Measurements from ENCODE around the gene MKI67. TPM values are rescaled to one million over a fixed set of nuclear protein-coding genes. Genes with fewer than 3 reads are reported as not detected.

Gene MKI67
- polyA plus RNA-seq, 1 of the 3 experiments (the other 2 are of a cell fraction), result 7.5 TPM

GRCh38 chr10:128080641-128081040 lies 45.6 kb downstream of the MKI67 start:
- CTCF ChIA-PET, result interaction anchor here (1.2 to 7.3 kb wide), 5 partner anchors 11 to 448 kb away, joined by 4 to 143 read pairs (median 7); no protein-coding TSS in a partner anchor
- no peak overlapping the region for H2AFZ ChIP-seq (ENCODE audit: low read depth)
- WGBS (ENCODE audit: low lambda C conversion rate), result 93% methylated on average over 8 of the region's 8 CpGs
- POLR2A ChIA-PET, result no interaction called here
- peaks cover 0 to 3% of the 10 kb centered on the region in 2 experiments; a peak in 1 of 4 replicates for H3K4me1 ChIP-seq (ENCODE audit: control insufficient read depth in 1 of 2, insufficient read depth in 2 of 2, low read depth in 1 of 2, low read length in 1 of 2)
- H3K79me2 ChIP-seq (ENCODE audit: insufficient read depth), result no peaks in the 10 kb centered on the region
- no peak overlapping the region for H3K9ac ChIP-seq
- DNase-seq, result no peak
- no peak overlapping the region for H3K4me3 ChIP-seq (ENCODE audit: low read depth in 2 of 2, low read length in 1 of 2)
- H3K4me2 ChIP-seq, result no peak overlapping the region
- H3K9me3 ChIP-seq, result no peaks in the 10 kb centered on the region
- H4K20me1 ChIP-seq (ENCODE audit: insufficient read depth), result no peaks in the 10 kb centered on the region
- no peak overlapping the region for H3K27ac ChIP-seq (ENCODE audit: low read depth in 2 of 2, low read length in 1 of 2)
- H3K36me3 ChIP-seq (replicated peaks in 1 of 2; ENCODE audit: control insufficient read depth in 1 of 2, insufficient read depth in 2 of 2, low read length in 1 of 2), result peaks cover 0 to 30% of the 10 kb centered on the region in 2 experiments
- no peaks in the 10 kb centered on the region for H3K9me2 ChIP-seq
- TF ChIP-seq MEF2A (IDR thresholded peaks at IDR 0.05; ENCODE audit: borderline replicate concordance, low read depth) (no peak), USF1 (IDR thresholded peaks at IDR 0.05; ENCODE audit: borderline replicate concordance, low read depth) (no peak), GABPA (IDR thresholded peaks at IDR 0.05; ENCODE audit: low read depth) (no peak), POLR2AphosphoS5 (IDR thresholded peaks at IDR 0.05; ENCODE audit: low read depth, low read length) (no peak), RFX5 (IDR thresholded peaks at IDR 0.05; ENCODE audit: low read length) (no peak), EP300 (IDR thresholded peaks at IDR 0.05; ENCODE audit: borderline replicate concordance in 1 of 2, low read depth in 1 of 2, low read length in 1 of 2) (no peak), NFIC (IDR thresholded peaks at IDR 0.05; ENCODE audit: borderline replicate concordance) (no peak), JUND (IDR thresholded peaks at IDR 0.05) (no peak), TEAD4 (IDR thresholded peaks at IDR 0.05; ENCODE audit: borderline replicate concordance, insufficient read depth) (no peak), RXRA (IDR thresholded peaks at IDR 0.05; ENCODE audit: borderline replicate concordance, low read depth) (no peak), NRF1 (IDR thresholded peaks at IDR 0.05; ENCODE audit: low read depth, low read length) (no peak)
- no peaks in the 10 kb centered on the region for H3F3A ChIP-seq (replicated peaks; ENCODE audit: insufficient read depth)
- no peaks in the 10 kb centered on the region for H3K27me3 ChIP-seq (ENCODE audit: insufficient read depth)

- CTCF ChIA-PET, result interaction anchor here (1.1 to 7.3 kb wide), 6 partner anchors 11 to 449 kb away, joined by 4 to 143 read pairs (median 6); no protein-coding TSS in a partner anchor
- Histone ChIP-seq H3K27ac (ENCODE audit: low read depth in 2 of 2, low read length in 1 of 2) (no peak overlapping the region), H3K27me3 (ENCODE audit: insufficient read depth) (no peaks in the 10 kb centered on the region), H3K9me3 (no peaks in the 10 kb centered on the region), H3K4me1 (ENCODE audit: control insufficient read depth in 1 of 2, insufficient read depth in 2 of 2, low read depth in 1 of 2, low read length in 1 of 2) (peaks cover 0 to 3% of the 10 kb centered on the region in 2 experiments; a peak in 1 of 4 replicates), H4K20me1 (ENCODE audit: insufficient read depth) (no peaks in the 10 kb centered on the region), H3F3A (replicated peaks; ENCODE audit: insufficient read depth) (no peaks in the 10 kb centered on the region), H3K36me3 (replicated peaks in 1 of 2; ENCODE audit: control insufficient read depth in 1 of 2, insufficient read depth in 2 of 2, low read length in 1 of 2) (peaks cover 0 to 30% of the 10 kb centered on the region in 2 experiments), H3K4me3 (ENCODE audit: low read depth in 2 of 2, low read length in 1 of 2) (no peak overlapping the region), H3K4me2 (no peak overlapping the region), H3K9ac (no peak overlapping the region), H2AFZ (ENCODE audit: low read depth) (no peak overlapping the region), H3K9me2 (no peaks in the 10 kb centered on the region), H3K79me2 (ENCODE audit: insufficient read depth) (no peaks in the 10 kb centered on the region)
- POLR2A ChIA-PET, result interaction anchor here (0.7 kb wide), 1 partner anchor 90 kb away, joined by 3 read pairs; no protein-coding TSS in a partner anchor
- DNase-seq, result no peak
- WGBS (ENCODE audit: low lambda C conversion rate), result 89% methylated on average over 13 of the region's 13 CpGs
- no peak for TF ChIP-seq MEF2A (IDR thresholded peaks at IDR 0.05; ENCODE audit: borderline replicate concordance, low read depth)
- no peak for TF ChIP-seq REST (IDR thresholded peaks at IDR 0.05; ENCODE audit: low read depth, low read length)
- no peak for TF ChIP-seq TEAD4 (IDR thresholded peaks at IDR 0.05; ENCODE audit: borderline replicate concordance, insufficient read depth)
- TF ChIP-seq FOXM1 (IDR thresholded peaks at IDR 0.05; ENCODE audit: low read depth), result no peak
- no peak for TF ChIP-seq SMC3 (IDR thresholded peaks at IDR 0.05; ENCODE audit: low read depth, low read length)
- no peak for TF ChIP-seq MAX (IDR thresholded peaks at IDR 0.05; ENCODE audit: low read depth)
- TF ChIP-seq TAF1 (IDR thresholded peaks at IDR 0.05; ENCODE audit: borderline replicate concordance, low read depth, low read length), result no peak
- no peak for TF ChIP-seq RCOR1 (IDR thresholded peaks at IDR 0.05; ENCODE audit: low read length)
- no peak for TF ChIP-seq RXRA (IDR thresholded peaks at IDR 0.05; ENCODE audit: borderline replicate concordance, low read depth)
- no peak for TF ChIP-seq USF2 (IDR thresholded peaks at IDR 0.05; ENCODE audit: borderline replicate concordance, low read depth, low read length)
- TF ChIP-seq ELF1 (IDR thresholded peaks at IDR 0.05), result no peak
- TF ChIP-seq CHD2 (IDR thresholded peaks at IDR 0.05; ENCODE audit: low read length, partially characterized antibody), result no peak
- no peak for TF ChIP-seq POLR2AphosphoS5 (IDR thresholded peaks at IDR 0.05; ENCODE audit: low read depth, low read length)
- no peak for TF ChIP-seq YY1 (IDR thresholded peaks at IDR 0.05; ENCODE audit: low read depth)
- TF ChIP-seq USF1 (IDR thresholded peaks at IDR 0.05; ENCODE audit: borderline replicate concordance, low read depth), result no peak
Measured at GRCh38 chr10:128080231-128080630, 46.0 kb downstream of the MKI67 start.
